Measurements from ENCODE around the gene HIP1. TPM values are rescaled to one million over a fixed set of nuclear protein-coding genes. Genes with fewer than 3 reads are reported as not detected.

Gene HIP1
- polyA plus RNA-seq, 1 of the 3 experiments (the other 2 are of a cell fraction) = 11.3 TPM

GRCh38 chr7:75711656-75712514 lies 26.9 kb downstream of the HIP1 start:
- H3K4me3 ChIP-seq (ENCODE audit: low read depth in 2 of 2, low read length in 1 of 2) = no peak overlapping the region
- H3K27ac ChIP-seq (ENCODE audit: low read depth in 2 of 2, low read length in 1 of 2) = peak overlapping the region; percentile 34 to 60; a peak in 3 of 4 replicates

More at GRCh38 chr7:75711656-75712514, 26.9 kb downstream of the HIP1 start:
- Histone ChIP-seq H3K4me1 (ENCODE audit: control insufficient read depth in 1 of 2, insufficient read depth in 2 of 2, low read depth in 1 of 2, low read length in 1 of 2) (peaks cover 0 to 13% of the 10 kb centered on the region in 2 experiments; a peak in 2 of 4 replicates), H3K27me3 (ENCODE audit: insufficient read depth) (no peaks in the 10 kb centered on the region), H3K4me2 (peak overlapping the region; percentile 50), H3K9me2 (no peaks in the 10 kb centered on the region; the same call in 1 of the 2 replicates), H4K20me1 (ENCODE audit: insufficient read depth) (no peaks in the 10 kb centered on the region), H3K9me3 (peaks cover 18% of the 10 kb centered on the region), H3K79me2 (ENCODE audit: insufficient read depth) (no peaks in the 10 kb centered on the region), H2AFZ (ENCODE audit: low read depth) (peak overlapping the region; percentile 45; the same call in 1 of the 2 replicates), H3K9ac (no peak overlapping the region), H3K36me3 (replicated peaks in 1 of 2; ENCODE audit: control insufficient read depth in 1 of 2, insufficient read depth in 2 of 2, low read length in 1 of 2) (peaks cover 0 to 11% of the 10 kb centered on the region in 2 experiments), H3F3A (replicated peaks; ENCODE audit: insufficient read depth) (peaks cover 8% of the 10 kb centered on the region)
- no peak for DNase-seq
- TF ChIP-seq GABPA (IDR thresholded peaks at IDR 0.05; ENCODE audit: low read depth) (no peak), PBX3 (IDR thresholded peaks at IDR 0.05) (peak; percentile 8; the same call in 1 of the 2 replicates), ZBTB33 (IDR thresholded peaks at IDR 0.05; ENCODE audit: borderline replicate concordance, low read depth) (no peak), NFIC (IDR thresholded peaks at IDR 0.05; ENCODE audit: borderline replicate concordance) (no peak), MXI1 (IDR thresholded peaks at IDR 0.05; ENCODE audit: low read depth, low read length) (no peak), RXRA (IDR thresholded peaks at IDR 0.05; ENCODE audit: borderline replicate concordance, low read depth) (no peak), TCF12 (IDR thresholded peaks at IDR 0.05) (peak; percentile 41), TEAD4 (IDR thresholded peaks at IDR 0.05; ENCODE audit: borderline replicate concordance, insufficient read depth) (no peak), GATA2 (CRISPR knock-in tag; IDR thresholded peaks at IDR 0.05) (no peak), MEF2A (IDR thresholded peaks at IDR 0.05; ENCODE audit: borderline replicate concordance, low read depth) (peak; percentile 65; the same call in 1 of the 2 replicates), SMC3 (IDR thresholded peaks at IDR 0.05; ENCODE audit: low read depth, low read length) (no peak), MAX (IDR thresholded peaks at IDR 0.05; ENCODE audit: low read depth) (no peak), EP300 (IDR thresholded peaks at IDR 0.05; ENCODE audit: borderline replicate concordance in 1 of 2, low read depth in 1 of 2, low read length in 1 of 2) (no peak), RFX5 (IDR thresholded peaks at IDR 0.05; ENCODE audit: low read length) (no peak), ELF1 (IDR thresholded peaks at IDR 0.05) (no peak), RAD21 (IDR thresholded peaks at IDR 0.05; ENCODE audit: low read length) (no peak), NRF1 (IDR thresholded peaks at IDR 0.05; ENCODE audit: low read depth, low read length) (no peak), TAF1 (IDR thresholded peaks at IDR 0.05; ENCODE audit: borderline replicate concordance, low read depth, low read length) (no peak), CTCF (IDR thresholded peaks at IDR 0.05) (no peak), USF2 (IDR thresholded peaks at IDR 0.05; ENCODE audit: borderline replicate concordance, low read depth, low read length) (no peak), FOSL2 (IDR thresholded peaks at IDR 0.05; ENCODE audit: borderline replicate concordance, low read depth) (no peak)
- CTCF ChIA-PET = interaction anchor here (0.8 to 1.4 kb wide), 2 partner anchors 17 to 19 kb away, joined by 3 to 4 read pairs; no protein-coding TSS in a partner anchor
- WGBS (ENCODE audit: low lambda C conversion rate) = 65% methylated on average over 10 of the region's 10 CpGs
- POLR2A ChIA-PET = no interaction called here
